GM20000 (cell line): ENCODE measurements around the gene IL1R2.
A peak's percentile ranks its signal among the peaks of the same experiment; 100 is the strongest.

Source experiments
- DNase-seq: peaks from one replicate; pipeline ENCODE4 v3.0.0; 2012; ENCODE audit warnings: low spot score
- CTCF ChIP-seq: IDR thresholded peaks from 2 replicates; pipeline ENCODE4 v1.5.1; 2012; ENCODE audit warnings: mild to moderate bottlenecking, control low read depth; ENCODE audit errors: extremely low read depth, missing control alignments

IL1R2 gene

GRCh38 chr2:102022884-102023539 lies 31.3 kb downstream of the IL1R2 start:
- TF ChIP-seq CTCF = no peak
- no peak for DNase-seq

DNA sequence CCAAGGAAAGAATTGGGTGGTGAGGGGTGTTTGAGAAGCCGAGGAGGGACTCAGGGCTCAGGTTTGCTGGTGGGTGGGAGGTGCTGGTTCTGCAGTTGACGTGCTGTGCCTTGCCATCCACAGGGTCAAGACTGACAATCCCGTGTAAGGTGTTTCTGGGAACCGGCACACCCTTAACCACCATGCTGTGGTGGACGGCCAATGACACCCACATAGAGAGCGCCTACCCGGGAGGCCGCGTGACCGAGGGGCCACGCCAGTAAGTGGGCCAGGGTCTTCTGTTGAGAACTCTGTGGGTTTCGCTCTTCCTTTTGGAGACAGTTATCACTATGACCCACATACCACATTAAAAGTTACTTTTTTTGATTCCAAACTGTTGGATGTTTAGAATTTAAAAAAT lies 32.6 kb downstream of the IL1R2 start:
- no peak for TF ChIP-seq CTCF
- no peak for DNase-seq

GRCh38 chr2:102025016-102025501 lies 33.3 kb downstream of the IL1R2 start:
- TF ChIP-seq CTCF = no peak
- peak; percentile 65 for DNase-seq

- DNase-seq = peak; percentile 54
- no peak for TF ChIP-seq CTCF
Measured at GRCh38 chr2:102025583-102026267, 34.0 kb downstream of the IL1R2 start.

DNA sequence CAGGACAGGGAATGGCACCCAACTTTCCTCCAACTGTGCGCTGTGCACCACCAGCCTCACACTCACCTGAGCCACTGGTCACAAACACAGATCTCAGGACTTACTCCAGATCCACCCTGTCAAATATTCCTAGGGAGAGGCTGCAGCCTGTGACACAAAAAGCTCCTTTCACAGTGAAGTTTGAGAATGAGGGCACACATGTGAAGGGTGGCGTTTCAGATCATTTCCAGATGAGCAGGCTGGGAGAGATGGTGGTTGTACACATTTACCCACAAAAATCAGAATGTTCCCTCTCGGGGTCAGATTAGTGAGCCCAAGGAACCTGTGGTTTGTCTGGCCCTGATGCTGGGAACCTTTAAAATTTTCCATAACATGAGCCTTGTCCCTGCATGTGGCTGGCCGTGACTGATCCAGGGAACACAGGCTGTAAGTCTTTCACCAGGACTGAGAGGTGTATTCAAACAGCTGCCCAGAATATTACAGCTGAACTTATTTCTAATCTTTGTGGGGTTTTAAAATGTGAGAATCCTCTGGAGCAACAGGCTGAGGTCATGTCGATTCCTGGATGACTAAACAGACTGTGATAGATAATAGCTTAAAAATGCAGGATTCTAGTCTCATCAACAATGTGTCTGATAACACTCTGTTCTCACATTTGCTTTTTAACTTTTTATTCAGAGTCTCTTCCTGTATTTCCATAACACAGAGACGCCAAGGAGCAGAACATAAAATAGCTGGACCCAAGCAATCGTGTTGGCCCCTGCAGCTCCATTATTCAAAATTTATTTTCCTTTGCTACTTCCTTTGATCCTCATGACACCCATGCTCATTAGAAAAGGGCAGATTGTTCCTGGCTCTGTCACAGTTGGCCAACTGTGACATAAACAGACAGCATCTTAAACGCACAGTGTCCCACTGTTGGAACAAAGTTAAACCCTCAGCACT lies 35.5 kb downstream of the IL1R2 start:
- DNase-seq = no peak
- TF ChIP-seq CTCF = no peak

DNA sequence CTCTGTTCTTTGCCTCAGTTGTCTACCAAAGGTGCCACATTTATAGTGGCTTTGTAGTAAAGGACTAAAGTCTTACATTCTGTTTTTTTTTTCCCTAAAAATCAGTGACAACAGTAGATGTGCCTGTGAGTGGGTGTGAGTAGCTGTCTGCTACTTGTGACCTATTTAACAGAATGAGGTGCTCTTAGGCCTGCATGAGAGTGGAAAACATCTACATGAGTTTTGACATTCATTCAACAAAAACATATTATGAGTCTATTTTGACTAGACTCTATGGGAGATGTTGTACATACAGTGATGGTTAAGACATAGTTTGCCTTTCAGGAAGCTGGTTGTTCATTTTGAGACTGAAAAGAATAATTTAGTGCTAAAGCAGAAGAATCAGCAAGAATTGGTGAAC lies 36.7 kb downstream of the IL1R2 start:
- TF ChIP-seq CTCF = no peak
- no peak for DNase-seq
